ENCODE results near the gene FADS1.

FADS1 gene

DNA sequence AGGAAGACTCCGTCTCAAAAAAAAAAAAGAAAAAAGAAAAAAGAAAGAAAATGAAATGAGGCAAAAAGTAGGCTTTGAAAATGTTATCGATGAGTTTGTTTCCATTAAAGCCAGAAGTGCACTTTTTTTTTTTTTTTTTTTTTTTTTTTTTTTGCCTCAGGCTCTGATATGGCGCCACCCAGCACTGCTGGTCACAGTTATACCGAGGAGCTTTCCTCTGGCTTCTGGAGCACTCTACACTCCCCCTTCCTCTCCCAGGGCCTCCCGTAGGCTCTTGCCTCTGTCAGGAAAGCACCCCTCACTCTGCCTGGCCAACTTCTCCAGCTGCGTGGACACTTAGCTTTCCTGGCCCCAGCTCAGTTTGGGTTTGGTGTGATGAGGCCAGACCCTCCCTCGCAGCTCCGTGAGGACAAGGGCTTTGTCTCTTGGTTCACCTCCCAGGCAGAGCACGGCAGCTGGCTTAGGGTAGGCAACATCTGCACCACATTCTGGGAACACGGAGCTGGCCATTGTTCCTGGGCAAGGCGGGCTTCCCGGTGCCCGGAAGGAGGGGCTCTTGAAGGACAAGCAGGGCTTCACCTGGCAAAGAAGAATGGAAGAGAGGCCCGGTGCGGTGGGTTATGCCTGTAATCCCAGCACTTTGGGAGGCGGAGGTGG lies 28.2 kb upstream of the FADS1 start:
- no peak for DNase-seq

DNA sequence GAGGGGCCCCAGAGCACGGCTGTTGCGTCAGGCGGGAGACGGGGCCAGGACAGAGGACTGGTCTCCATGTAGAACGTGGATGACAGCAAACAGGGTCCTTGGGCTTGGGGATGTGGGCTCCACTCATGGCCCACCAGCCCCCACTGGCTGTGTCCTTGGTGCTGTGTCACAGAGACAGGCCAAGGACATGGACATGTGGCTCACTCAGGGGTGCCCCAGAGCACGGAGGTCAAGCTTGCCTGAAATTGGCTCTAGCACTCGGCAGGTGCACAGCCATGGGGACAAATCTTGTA lies 25.7 kb upstream of the FADS1 start:
- no peak for DNase-seq

DNA sequence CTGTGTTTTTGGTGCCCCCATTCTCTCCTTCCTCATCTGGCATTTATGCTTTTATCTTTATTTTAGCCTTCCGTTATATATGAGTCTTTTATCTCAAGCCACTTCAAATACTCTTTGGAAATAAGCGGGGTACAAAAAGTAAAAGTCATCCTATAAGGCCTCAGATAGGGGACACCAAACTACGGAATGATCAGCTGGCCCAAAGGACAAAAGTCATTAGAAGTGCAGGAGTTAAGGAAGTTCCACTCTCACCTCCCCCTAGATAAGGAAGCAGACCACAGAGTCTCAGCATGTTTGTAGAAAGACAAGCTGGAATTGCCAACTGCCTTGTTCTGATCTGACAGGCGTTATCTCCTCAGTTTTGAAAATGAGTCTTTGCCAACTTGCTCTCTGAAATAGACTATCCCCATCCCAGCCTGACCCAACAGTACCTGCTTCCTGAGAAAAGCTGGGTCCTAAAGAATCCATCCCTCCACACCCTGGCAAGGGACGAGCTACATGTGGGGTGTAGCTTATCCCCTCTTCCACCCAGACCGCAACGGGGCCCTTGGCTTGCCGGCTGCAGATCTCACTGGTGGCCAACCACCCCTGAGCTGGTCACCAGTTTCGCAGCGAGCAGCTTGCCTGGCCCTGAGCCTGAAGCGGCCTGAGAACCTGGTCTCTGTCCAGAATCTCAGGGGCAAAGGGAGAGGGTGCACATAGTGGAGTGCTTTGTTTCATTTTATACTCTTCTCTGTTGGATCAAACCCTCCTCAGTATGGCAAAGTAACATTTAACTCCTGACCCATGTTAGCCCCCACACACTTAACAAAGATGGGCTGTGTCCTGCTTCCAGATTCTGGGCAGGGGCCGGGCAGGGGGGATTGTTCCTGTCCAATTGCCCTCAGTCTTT lies 25.1 kb upstream of the FADS1 start:
- DNase-seq = no peak

DNA sequence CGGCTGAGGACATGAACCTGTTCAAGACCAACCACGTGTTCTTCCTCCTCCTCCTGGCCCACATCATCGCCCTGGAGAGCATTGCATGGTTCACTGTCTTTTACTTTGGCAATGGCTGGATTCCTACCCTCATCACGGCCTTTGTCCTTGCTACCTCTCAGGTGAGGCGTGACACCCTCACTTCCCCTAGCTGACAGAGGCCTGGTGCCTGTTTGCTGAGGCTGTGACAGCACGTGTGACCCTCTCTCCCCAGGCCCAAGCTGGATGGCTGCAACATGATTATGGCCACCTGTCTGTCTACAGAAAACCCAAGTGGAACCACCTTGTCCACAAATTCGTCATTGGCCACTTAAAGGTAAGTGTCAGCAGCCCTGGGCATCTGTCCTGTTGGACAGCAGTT lies 23.6 kb upstream of the FADS1 start:
- no peak for DNase-seq

DNA sequence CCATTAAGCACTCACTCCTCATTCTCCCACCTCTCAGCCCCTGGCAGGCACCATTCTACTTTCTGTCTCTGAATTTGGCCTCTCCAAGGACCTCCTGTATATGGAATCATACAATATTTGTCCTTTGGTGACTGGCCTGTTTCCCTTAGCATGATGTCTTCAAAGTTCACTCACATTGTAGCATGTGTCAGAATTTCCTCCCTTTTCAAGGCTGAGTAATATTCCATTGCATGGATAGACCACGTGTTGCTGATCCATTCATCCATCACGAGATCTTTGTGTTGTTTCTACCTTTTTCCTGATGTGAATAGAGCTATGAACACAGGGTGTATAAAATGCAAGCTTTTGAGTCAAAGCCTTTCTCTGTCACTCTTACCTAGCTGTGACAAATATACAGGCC lies 22.9 kb upstream of the FADS1 start:
- no peak for DNase-seq

DNA sequence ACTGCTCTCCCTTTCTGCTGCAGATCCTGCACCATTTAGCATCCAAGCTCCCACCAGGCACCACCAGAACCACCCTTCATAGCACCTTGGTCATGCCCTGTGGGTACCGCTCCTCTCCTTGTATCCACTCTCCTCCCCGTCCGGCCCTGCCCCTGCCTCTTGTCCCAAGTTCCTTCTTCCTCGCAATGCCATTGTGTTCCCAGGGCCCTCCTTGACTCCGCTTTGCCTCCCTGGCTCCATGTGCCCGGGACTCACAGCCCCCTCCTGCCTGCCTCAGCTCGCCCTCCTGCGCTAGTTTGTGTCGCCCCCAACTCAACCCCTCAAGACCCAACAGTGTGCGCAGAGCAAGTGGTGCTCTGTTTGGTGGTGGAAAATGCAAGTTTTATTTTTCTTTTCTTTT lies 22.1 kb upstream of the FADS1 start:
- DNase-seq = no peak

DNA sequence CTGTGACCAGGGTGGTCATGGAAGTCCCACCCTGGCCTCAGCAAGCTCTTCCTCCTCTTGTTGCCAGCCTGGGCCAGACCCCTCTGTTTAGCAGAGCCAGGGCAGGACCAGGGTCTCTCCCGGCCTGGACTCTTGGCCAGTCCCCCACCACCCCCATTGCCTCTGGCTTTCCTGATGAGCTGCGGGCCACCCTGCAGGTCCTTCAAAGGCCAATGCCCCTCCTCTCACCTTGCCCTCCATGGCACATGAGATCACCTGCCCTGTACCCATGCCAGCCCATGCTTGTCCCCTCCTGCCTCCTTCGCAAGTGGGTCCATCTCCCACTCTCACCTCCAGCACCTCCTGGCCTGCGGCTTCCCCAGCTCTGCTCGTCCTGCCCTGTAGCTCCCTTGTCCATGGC lies 21.7 kb upstream of the FADS1 start:
- no peak for DNase-seq

DNA sequence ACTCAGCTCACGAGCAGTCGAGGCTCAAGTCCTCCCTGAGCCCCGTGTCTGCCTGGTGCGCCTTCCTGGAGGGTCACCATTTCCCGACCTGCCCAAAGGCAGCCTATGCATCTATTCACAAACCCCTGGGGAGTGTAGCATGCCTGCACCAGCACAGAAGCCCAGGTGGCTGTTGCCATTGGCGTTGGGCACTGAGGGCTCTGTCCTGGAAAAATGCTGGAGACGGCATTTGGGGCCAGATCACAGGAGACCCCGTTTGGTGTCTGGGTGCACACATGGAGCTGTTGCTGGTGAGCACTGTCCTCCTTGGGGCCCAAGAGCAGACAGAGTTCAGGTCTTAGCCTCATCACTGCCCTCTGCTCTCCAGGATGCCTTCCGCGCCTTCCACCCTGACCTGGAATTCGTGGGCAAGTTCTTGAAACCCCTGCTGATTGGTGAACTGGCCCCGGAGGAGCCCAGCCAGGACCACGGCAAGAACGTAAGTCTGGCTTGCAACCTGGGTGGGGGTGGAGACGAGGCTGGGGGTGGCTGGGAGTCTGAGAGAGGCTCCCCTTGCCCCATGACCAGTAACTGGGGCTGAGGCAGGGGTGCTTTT lies 20.7 kb upstream of the FADS1 start:
- DNase-seq = no peak

DNA sequence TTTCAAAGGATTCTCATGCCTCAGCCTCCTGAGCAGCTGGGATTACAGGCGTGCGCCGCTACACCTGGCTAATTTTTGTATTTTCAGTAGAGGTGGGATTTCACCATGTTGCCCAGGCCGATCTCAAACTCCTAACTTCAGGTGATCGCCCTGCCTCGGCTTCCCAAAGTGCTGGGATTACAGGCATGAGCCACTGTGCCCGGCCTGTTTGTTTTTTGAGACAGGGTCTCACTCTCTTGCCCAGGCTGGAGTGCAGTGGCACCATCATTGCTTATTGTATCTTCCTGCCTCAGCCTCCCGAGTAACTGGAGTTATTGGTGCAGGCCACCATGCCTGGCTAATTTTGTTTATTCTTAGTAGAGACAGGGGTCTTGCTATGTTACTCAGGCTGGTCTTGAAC lies 19.4 kb upstream of the FADS1 start:
- DNase-seq = no peak

DNA sequence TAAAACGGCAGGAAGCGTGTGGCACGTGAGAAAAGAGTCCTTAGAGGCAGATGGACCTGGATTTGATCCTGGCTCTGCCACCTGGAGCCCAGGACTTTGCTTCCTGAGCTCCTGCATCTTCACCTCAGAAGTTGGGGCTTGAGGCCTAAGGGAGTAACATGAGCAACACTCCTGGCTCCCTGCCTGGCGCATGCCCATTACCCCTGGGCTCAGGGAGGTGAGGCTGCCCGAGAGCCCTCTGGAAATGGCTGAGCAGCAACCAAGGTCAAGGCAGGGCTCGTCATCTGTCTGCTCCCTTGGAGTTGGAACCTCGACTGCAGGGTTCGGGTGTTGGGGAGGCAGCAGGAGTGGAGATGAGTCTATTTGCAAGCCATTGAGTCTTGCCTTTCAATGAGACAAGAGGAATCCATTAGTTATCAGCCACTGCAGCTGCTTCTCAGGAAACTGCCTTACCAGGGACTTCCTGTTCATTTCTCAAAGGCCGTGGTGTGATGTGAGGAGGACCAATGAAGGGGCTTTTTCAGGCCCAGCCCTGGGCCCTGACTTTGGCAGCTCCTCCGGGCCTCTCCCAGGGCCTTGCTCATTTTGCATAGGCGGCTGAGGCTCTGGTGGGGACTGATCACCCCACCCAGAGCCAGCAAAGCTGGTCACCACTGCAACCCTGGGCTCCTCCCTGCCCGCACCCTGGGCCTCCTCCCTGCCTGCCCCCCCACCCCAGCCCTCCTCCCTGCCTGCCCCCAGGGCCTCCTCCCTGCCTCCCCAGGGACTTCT lies 17.7 kb upstream of the FADS1 start:
- no peak for DNase-seq

DNA sequence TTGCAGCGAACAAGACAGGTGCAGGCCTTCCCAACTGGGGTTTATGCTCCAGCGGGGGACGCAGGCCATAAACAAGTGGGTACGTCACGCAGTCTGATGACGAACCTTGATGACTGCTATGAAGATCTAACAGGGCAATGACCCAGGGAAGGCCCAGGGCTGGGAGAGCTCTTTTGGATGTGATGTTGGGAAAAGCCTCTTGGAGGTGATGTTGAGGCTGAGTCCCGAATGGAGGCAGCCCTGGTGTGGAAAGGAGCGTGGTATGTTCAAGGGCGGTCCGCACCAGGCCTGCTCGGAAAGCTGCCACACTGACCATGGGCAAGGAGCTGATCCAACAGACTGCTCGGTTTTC lies 17.1 kb upstream of the FADS1 start:
- DNase-seq = no peak

DNA sequence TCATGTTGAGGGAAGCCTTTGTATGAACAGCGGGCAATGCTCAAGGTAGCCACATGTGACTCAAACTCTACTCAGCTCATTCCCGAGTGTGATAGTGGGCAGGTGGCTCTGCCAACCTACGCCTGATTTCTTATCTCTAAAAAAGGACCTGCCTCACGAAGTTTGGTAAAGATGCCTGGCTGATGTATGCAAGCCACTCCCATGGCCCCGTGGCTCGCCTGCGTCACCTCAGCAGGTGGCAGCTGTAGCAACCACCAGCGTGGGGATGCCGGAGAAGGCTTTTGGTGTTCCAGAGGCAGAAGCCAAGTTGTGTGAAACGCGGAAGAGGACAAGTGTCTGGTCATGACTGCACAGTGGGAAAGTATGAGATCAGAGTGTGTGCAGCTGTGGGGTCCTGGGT lies 16.7 kb upstream of the FADS1 start:
- no peak for DNase-seq

DNA sequence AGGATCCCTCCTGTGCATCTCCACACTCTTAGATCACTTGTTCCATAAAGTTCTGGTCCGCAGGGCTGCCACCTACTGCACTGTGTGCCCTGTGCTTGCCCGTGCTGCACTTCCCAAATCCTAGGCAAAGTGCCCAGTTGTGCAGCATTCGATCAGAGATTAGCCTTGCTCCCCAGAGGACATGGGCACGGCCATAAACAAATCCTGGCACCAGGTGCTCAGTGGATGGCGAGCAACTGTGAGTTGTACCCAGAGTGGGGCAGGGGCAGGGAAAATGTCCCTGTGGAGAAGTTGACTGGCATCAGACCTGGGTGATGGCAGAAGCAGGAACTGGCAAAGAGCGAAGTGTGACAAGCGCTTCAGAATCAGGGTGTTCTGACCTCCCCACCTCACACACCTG lies 16.0 kb upstream of the FADS1 start:
- no peak for DNase-seq

DNA sequence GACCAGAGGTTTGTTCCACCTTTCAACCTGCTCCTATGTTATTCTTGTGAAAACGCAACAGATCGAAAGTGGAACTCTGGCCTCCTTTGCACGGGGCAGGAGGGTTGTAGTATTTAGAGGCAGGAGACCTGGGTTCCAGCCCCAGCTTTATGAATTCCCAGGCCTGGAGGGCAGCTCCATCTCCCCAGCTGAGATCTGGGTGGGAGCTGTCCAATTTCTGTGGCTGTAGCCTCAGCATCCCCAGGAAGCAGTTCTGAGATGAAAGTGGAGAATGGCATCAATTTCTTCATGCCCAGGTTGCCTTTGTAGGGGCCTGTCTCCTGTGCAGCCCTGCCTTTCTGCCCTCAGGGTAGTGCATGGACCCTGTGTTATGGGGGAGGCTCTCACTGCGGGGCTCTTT lies 15.4 kb upstream of the FADS1 start:
- no peak for DNase-seq

DNA sequence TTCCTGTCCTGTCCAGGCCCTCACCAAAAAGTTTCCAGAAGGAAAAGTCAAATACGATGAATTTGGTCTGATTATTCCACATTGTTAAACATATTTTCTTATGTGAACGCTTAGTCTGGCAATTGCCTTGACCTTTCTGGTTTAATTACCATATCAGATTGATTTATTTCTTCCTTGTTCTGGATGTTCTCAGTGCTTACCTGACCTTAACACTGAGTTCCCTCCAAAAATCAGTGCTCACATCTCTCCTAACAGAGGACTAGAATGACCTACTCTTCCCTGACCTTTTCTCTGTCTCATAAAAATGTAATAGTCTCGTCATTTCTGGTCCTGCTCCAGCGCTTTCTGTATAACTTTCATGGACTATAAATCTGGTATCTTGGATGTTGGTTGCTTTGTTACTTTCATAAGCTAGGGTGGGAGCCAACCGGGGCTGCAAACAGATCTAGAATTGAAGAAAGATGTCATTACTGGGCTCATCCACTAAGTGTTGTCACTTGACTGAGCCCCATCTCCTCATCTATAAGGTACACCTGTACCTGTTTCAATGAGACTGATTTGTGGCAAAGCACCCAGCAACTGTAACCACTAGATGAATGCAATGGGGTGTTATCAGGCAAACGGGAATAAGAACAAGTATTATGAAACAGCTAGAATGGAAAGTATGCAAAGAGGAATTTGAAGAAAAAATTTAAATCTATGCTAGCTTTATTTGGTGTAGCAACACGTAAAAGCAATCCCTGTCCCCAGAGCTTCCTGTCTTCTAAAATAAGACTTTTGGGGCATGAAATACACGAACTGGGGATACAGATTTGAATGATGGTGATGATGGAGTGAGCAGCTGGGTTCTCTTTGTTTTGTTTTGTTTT lies 13.7 kb upstream of the FADS1 start:
- no peak for DNase-seq

DNA sequence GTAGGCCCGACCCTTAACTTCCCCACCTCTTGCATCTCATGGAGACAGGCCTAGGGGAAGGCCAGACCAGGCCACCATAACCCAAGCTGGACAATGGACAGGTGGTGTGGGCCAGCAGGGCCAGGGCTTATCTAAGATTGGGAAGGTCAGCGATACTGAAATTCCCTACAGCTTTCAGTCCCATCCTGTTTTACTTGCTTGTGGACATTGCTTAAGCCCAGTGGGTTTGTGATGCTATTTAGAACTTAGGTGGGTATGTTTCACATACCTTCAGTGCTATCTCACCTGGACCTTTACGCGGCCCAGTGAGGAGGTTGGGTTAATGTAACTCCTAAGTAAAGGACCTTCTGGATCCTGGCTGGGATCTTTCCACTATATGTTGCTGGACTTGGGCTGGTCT lies 13.0 kb upstream of the FADS1 start:
- DNase-seq = no peak

DNA sequence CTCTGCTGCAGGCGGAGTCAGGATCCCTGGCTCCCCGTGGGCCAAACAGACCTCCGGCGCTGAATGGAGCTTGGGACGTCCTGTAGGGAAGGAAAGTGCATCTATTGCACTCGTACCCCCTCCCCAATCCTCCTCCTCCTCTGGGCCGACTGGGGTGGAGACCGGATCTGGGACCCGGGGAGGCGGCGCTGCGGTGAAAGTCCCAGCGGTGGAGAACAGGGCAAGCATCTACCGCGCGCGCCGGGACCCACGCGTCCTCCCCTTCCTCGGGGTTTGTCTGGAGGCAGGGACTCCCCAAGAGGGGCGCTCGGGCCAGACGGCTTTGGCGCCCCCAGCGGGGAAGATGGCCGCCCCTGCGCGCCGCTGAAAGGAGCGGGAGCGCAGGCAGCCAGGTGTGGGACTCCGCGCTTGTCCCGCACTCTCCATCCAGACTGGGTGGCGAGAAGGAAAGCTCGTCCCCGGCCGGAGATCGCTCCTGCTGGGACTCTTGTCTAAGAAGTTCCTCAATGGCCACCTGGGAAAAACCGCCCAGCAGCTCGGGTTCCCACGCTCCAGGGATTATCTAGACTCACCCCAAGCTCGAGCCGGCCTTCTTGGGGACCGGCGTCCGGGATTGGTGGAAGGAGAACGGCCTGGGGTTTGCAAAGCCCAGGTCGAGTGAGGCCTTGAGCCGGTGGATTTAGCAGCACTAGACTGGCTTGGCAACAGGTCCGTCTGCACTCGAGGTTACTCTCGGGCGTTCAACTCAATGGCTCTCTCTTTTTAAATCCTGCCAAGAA lies 12.0 kb upstream of the FADS1 start:
- peak; percentile 26 for DNase-seq

DNA sequence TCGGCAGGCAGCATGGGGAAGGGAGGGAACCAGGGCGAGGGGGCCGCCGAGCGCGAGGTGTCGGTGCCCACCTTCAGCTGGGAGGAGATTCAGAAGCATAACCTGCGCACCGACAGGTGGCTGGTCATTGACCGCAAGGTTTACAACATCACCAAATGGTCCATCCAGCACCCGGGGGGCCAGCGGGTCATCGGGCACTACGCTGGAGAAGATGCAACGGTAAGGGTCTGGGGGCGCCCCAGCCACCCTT lies 11.5 kb upstream of the FADS1 start:
- no peak for DNase-seq

DNA sequence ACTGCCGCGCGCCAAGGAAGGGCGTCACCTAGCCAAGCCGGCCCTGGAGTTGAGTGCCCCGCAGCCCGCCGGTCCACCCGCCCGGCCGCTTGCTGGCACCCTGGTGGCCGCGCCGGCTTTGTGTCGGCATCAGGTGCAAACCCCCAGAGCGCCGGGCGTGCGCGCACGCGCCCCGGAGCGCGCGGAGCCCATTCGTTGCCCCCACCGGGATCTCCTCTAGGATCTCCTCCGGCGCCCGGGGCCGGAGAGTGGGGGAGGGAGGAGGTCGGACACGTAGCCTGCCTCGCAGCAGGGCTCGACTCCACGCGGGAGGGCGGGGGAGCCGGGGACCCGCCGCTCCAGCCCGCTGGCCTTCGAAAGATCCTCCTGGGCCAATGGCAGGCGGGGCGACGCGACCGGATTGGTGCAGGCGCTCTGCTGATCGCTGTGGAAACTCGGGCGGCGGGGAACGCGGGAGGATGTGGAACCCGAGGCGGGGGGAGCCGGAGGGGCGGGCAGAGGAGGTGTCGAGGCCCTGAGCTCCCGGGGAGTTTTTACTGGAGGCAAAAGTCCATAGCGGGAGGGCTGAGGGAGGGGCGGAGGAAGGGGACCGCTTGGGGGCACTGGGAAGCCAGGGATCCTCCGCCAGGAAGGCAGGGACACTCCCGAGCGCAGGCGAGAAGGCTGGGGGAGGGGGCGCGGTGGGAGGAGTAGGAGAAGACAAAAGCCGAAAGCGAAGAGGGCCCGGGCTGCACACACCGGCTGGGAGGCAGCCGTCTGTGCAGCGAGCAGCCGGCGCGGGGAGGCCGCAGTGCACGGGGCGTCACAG lies 11.0 kb upstream of the FADS1 start, which contains the start of gene FADS2:
TSS of gene FADS2 (plus strand) at position 730 of the 808 bp plus-strand sequence. CDS start 91 bp downstream, outside the sequence.
- peak; percentile 98 for DNase-seq

DNA sequence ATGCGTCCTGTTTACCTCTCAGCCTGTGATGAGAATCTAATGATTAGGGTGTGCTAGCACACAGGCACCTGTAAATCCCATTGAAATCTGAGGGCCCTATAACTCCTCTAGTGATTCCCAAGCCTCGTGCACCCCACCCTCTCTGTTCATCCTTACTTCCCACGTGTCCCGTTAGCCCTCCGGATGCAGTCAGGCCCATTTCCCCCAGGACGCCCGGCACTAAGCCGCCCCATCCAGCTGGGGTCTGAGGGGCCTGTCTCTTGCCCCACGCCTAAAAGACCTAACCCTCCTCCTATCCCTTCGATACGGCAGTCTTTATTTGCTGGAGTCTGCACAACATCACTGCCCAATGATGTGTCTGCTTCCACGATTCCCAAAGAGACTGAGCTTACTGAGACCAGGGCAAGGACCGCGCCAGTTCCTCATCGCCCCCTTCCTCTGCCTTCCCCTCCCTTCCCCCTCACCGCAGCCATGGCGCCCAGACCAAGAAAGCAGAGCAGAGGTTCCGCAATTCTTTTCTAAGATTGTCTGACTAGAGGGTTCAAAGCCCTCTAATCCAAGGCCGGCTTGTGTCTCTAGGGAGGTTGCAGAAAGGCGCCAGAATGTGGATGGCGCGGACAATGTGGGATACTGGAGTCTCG lies 10.2 kb upstream of the FADS1 start:
- peak; percentile 36 for DNase-seq

DNA sequence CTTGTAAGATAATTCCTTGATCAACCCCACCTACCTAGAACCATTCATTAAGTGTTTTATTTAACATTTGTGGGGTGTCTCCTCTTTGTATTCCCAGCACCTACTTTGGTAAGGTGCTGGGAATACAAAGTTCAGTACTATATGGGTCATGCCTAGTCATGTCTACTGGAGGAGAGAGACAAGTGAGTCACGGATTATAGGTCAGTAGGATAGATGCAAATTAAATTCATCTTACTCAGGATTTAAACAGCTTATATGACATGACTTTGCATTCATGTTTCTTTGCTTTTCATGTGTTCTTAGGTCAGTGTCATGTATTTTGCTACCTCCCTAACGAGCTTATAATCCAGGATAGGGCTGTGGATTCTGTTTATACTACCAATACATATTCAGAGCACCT lies 3.4 kb upstream of the FADS1 start:
- no peak for DNase-seq

All from NCI-H1105 (cell line).